Fibroblast of lung (primary cell): ENCODE measurements around the gene KCP.

Experiments used
- EZH2 ChIP-seq: IDR thresholded peaks from 2 replicates; pipeline ENCODE4 v1.5.1; 2012; ENCODE audit warnings: low read length, control low read depth, mild to moderate bottlenecking; ENCODE audit errors: missing control alignments
- TF ChIP-seq, protein P1 (sequence below), 2 donors: IDR thresholded peaks in 1 of 2; conservative IDR thresholded peaks in 1 of 2; 1 replicate in 1 of 2; 2 replicates in 1 of 2; pipeline ENCODE4 v1.5.1; 2011 to 2012; ENCODE audit warnings: low read length in 2 of 2, control low read depth in 1 of 2, inconsistent platforms in 1 of 2, low read depth in 1 of 2, mild to moderate bottlenecking in 1 of 2

GRCh38 chr7:128876978-128877755, 33.3 kb downstream of the KCP start:
- TF ChIP-seq, protein P1, sequence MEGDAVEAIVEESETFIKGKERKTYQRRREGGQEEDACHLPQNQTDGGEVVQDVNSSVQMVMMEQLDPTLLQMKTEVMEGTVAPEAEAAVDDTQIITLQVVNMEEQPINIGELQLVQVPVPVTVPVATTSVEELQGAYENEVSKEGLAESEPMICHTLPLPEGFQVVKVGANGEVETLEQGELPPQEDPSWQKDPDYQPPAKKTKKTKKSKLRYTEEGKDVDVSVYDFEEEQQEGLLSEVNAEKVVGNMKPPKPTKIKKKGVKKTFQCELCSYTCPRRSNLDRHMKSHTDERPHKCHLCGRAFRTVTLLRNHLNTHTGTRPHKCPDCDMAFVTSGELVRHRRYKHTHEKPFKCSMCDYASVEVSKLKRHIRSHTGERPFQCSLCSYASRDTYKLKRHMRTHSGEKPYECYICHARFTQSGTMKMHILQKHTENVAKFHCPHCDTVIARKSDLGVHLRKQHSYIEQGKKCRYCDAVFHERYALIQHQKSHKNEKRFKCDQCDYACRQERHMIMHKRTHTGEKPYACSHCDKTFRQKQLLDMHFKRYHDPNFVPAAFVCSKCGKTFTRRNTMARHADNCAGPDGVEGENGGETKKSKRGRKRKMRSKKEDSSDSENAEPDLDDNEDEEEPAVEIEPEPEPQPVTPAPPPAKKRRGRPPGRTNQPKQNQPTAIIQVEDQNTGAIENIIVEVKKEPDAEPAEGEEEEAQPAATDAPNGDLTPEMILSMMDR (conservative IDR thresholded peaks at IDR 0.05 in 1 of 2, IDR thresholded peaks at IDR 0.05 in 1 of 2; ENCODE audit: low read depth in 1 of 2, low read length in 2 of 2) = no peak
- TF ChIP-seq EZH2 = no peak
